Panc1 (cell line): ENCODE measurements around the gene XPA. TPM values are rescaled to one million over a fixed set of nuclear protein-coding genes. Genes with fewer than 3 reads are reported as not detected.

Source experiments
- ATAC-seq: fragments of 200-7000 bp; cut with Tn5 transposase; 2 replicates; pipeline ENCODE4 v1.9.1; 2020; ENCODE audit warnings: mild to moderate bottlenecking, moderate library complexity
- BruUV-seq: library from RNA; stranded (reverse); fragments of 400-500 nt; replicated peaks from 2 replicates; lab custom pipeline; 2021; lab: Mats Ljungman, UMichigan
- CTCF ChIA-PET: fragments of 300-600 bp; sonication (Branson Sonifier 250); formaldehyde crosslinking; loops from one replicate; lab custom pipeline; 2022; ENCODE audit warnings: antibody characterized with exemption; lab: Charles Lee
- POLR2A ChIA-PET: fragments of 300-600 bp; sonication (Branson Sonifier 250); formaldehyde crosslinking; loops from one replicate; lab custom pipeline; 2022; ENCODE audit warnings: antibody characterized with exemption; lab: Charles Lee
- DNase-seq: peaks from one replicate; pipeline ENCODE4 v3.0.0-alpha.2; 2010; ENCODE audit warnings: low read depth, low spot score
- H3K27ac ChIP-seq: 2 replicates; pipeline ENCODE4 v1.5.1; 2011; ENCODE audit warnings: mild to moderate bottlenecking, low read length, inconsistent platforms
- H3K27me3 ChIP-seq: fragments of 200-500 bp; sonication (Bioruptor generic); 2 replicates; pipeline ENCODE4 v1.6.0; 2014; ENCODE audit warnings: low read length, inconsistent platforms; ENCODE audit not compliant: control insufficient read depth, insufficient read depth
- H3K36me3 ChIP-seq: fragments of 200-500 bp; sonication (Bioruptor generic); 2 replicates; pipeline ENCODE4 v1.5.1; 2014; ENCODE audit warnings: inconsistent platforms, mild to moderate bottlenecking, low read length, moderate library complexity; ENCODE audit not compliant: control insufficient read depth, insufficient read depth
- H3K4me1 ChIP-seq: 2 replicates; pipeline ENCODE4 v1.5.1; 2011; ENCODE audit warnings: inconsistent platforms, mild to moderate bottlenecking, low read length, moderate library complexity; ENCODE audit not compliant: control insufficient read depth, insufficient read depth
- H3K4me3 ChIP-seq, 2 experiments: 2 replicates each; pipeline ENCODE4 v1.5.1; 2011 to 2012; ENCODE audit warnings: low read depth in 2 of 2, low read length in 2 of 2, mild to moderate bottlenecking in 2 of 2, inconsistent platforms in 1 of 2, moderate library complexity in 1 of 2
- H3K9me3 ChIP-seq: fragments of 200-500 bp; sonication (Bioruptor generic); 2 replicates; pipeline ENCODE4 v1.5.1; 2014; ENCODE audit warnings: low read depth, mild to moderate bottlenecking, inconsistent platforms, low read length, moderate library complexity; ENCODE audit not compliant: control insufficient read depth, insufficient read depth
- POLR2AphosphoS5 ChIP-seq: IDR thresholded peaks from 2 replicates; pipeline ENCODE4 v1.6.1; 2012; ENCODE audit warnings: mild to moderate bottlenecking, low read depth, low read length, moderate library complexity
- SIN3A ChIP-seq: IDR thresholded peaks from 2 replicates; pipeline ENCODE4 v1.6.1; 2012; ENCODE audit warnings: low read depth, mild to moderate bottlenecking, low read length, moderate library complexity, borderline replicate concordance; ENCODE audit not compliant: insufficient read depth
- TCF7L2 ChIP-seq: IDR thresholded peaks from 2 replicates; pipeline ENCODE4 v1.6.1; 2011; ENCODE audit warnings: mild to moderate bottlenecking, low read depth, low read length, inconsistent platforms
- in situ Hi-C: cut with HindIII; loops from 2 replicates; pipeline ENCODE4 v1.10.0; 2016; ENCODE audit warnings: low sequenced_read_pairs, low pct_unique_long_range_greater_than_20kb
- intact Hi-C: fragments of 100-400 bp; cut with micrococcal nuclease; formaldehyde crosslinking; loops from one replicate; pipeline ENCODE4 v1.10.0; 2022; ENCODE audit not compliant: unreplicated experiment
- total RNA-seq: library from RNA; stranded (reverse); gene quantifications from one replicate; pipeline ENCODE4 v1.2.1, GENCODE V29; 2021; ENCODE audit not compliant: unreplicated experiment
- TF ChIP-seq, protein P1 (sequence below): fragments of 450-650 bp; IDR thresholded peaks from 2 replicates; pipeline ENCODE4 v1.5.1; 2017; ENCODE audit warnings: mild to moderate bottlenecking
- TF ChIP-seq, protein P2 (sequence below), 2 experiments: IDR thresholded peaks; 2 replicates each; pipeline ENCODE4 v1.6.1; 2011 to 2012; ENCODE audit warnings: low read depth in 2 of 2, control low read depth in 1 of 2, low read length in 1 of 2, mild to moderate bottlenecking in 1 of 2, moderate library complexity in 1 of 2; ENCODE audit not compliant: insufficient read depth in 1 of 2

Gene XPA
- total RNA-seq, 1 experiment from 2014 or later = 7.1 TPM

DNA sequence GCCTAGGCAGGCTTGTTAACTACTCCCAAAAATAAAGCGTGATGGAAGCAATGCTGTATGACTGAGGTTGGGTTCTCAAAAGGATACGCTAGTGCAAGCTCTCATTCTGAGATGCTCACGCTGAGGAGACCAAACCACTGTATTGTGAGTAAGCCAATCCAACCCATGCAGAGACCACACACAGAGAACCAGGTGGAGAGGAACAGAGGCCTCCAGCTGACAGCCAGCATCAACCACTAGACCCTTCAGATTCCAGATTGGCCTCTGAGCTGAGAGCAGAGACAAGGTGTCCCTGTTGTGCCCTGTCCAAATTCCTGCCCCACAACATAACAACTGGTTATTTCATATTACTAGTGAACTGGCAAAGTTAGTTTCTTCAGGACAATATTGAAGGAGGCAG lies 68.5 kb downstream of the XPA start:
- CTCF ChIA-PET = no interaction called here
- Histone ChIP-seq H3K36me3 (no peaks in the 10 kb centered on the region; the same call in none of the 2 replicates), H3K27ac (no peak overlapping the region), H3K9me3 (no peaks in the 10 kb centered on the region), H3K4me1 (peaks cover 5% of the 10 kb centered on the region; the same call in 1 of the 2 replicates), H3K27me3 (no peaks in the 10 kb centered on the region), H3K4me3 (no peak overlapping the region)
- DNase-seq (no peak), ATAC-seq (no peak)
- in situ Hi-C loops (no loop called here), intact Hi-C loops (no loop called here)
- TF ChIP-seq, protein P1, sequence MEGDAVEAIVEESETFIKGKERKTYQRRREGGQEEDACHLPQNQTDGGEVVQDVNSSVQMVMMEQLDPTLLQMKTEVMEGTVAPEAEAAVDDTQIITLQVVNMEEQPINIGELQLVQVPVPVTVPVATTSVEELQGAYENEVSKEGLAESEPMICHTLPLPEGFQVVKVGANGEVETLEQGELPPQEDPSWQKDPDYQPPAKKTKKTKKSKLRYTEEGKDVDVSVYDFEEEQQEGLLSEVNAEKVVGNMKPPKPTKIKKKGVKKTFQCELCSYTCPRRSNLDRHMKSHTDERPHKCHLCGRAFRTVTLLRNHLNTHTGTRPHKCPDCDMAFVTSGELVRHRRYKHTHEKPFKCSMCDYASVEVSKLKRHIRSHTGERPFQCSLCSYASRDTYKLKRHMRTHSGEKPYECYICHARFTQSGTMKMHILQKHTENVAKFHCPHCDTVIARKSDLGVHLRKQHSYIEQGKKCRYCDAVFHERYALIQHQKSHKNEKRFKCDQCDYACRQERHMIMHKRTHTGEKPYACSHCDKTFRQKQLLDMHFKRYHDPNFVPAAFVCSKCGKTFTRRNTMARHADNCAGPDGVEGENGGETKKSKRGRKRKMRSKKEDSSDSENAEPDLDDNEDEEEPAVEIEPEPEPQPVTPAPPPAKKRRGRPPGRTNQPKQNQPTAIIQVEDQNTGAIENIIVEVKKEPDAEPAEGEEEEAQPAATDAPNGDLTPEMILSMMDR = no peak
- TF ChIP-seq SIN3A = no peak
- POLR2A ChIA-PET = no interaction called here
- no TSS peak for BruUV-seq

DNA sequence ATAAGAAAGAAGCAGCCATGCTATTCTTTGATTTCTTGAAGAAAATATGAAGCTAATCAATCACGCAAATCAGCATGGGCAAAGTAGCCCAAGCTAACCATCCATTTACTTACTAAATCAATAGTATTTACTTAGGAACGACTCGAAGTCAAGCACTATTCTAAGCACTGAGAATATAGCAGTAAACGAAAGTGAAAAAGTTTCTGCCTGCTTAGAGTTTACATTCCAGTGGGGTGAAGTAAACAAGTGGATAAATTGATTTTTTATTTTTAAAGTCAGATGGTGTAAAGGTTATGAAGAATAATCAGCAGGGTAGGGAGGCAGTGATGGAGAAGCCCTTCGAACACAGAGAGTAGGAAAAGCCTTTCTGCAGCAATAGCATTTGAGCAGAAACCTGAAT lies 69.5 kb downstream of the XPA start:
- ChIA-PET CTCF (no interaction called here), POLR2A (no interaction called here)
- Histone ChIP-seq H3K27me3 (no peaks in the 10 kb centered on the region), H3K36me3 (no peaks in the 10 kb centered on the region; the same call in none of the 2 replicates), H3K27ac (no peak overlapping the region), H3K4me1 (peaks cover 5% of the 10 kb centered on the region; the same call in 1 of the 2 replicates), H3K9me3 (no peaks in the 10 kb centered on the region), H3K4me3 (no peak overlapping the region)
- TF ChIP-seq, protein P1 = no peak
- TF ChIP-seq SIN3A (no peak), POLR2AphosphoS5 (no peak), TCF7L2 (no peak)
- TF ChIP-seq, protein P2, sequence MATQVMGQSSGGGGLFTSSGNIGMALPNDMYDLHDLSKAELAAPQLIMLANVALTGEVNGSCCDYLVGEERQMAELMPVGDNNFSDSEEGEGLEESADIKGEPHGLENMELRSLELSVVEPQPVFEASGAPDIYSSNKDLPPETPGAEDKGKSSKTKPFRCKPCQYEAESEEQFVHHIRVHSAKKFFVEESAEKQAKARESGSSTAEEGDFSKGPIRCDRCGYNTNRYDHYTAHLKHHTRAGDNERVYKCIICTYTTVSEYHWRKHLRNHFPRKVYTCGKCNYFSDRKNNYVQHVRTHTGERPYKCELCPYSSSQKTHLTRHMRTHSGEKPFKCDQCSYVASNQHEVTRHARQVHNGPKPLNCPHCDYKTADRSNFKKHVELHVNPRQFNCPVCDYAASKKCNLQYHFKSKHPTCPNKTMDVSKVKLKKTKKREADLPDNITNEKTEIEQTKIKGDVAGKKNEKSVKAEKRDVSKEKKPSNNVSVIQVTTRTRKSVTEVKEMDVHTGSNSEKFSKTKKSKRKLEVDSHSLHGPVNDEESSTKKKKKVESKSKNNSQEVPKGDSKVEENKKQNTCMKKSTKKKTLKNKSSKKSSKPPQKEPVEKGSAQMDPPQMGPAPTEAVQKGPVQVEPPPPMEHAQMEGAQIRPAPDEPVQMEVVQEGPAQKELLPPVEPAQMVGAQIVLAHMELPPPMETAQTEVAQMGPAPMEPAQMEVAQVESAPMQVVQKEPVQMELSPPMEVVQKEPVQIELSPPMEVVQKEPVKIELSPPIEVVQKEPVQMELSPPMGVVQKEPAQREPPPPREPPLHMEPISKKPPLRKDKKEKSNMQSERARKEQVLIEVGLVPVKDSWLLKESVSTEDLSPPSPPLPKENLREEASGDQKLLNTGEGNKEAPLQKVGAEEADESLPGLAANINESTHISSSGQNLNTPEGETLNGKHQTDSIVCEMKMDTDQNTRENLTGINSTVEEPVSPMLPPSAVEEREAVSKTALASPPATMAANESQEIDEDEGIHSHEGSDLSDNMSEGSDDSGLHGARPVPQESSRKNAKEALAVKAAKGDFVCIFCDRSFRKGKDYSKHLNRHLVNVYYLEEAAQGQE (IDR thresholded peaks at IDR 0.05; ENCODE audit: insufficient read depth in 1 of 2, low read depth in 2 of 2, low read length in 1 of 2) = no peak
- intact Hi-C loops = no loop called here
- no TSS peak for BruUV-seq
- no peak for ATAC-seq
- in situ Hi-C loops = no loop called here
- no peak for DNase-seq
